DOHH2 (cell line): ENCODE data around the gene NDUFC2.

Experiments used
- CTCF ChIP-seq: fragments of 200-600 bp; sonication (generic); IDR thresholded peaks from one replicate; pipeline ENCODE4 v1.5.1; 2014; ENCODE audit warnings: antibody characterized with exemption, mild to moderate bottlenecking, low read depth, low read length; ENCODE audit not compliant: poor library complexity, severe bottlenecking
- EZH2phosphoT487 ChIP-seq: fragments of 200-600 bp; sonication (generic); IDR thresholded peaks from 2 replicates; pipeline ENCODE4 v1.6.1; 2017; ENCODE audit warnings: borderline replicate concordance, mild to moderate bottlenecking, antibody characterized with exemption, low read length, moderate library complexity, mixed read lengths

GRCh38 chr11:78066471-78066870 lies 13.2 kb downstream of the NDUFC2 start:
- TF ChIP-seq CTCF = no peak
- no peak for TF ChIP-seq EZH2phosphoT487
